HFFc6 (cell line): Measurements from ENCODE around the gene F2RL1. TPM values are rescaled to one million over a fixed set of nuclear protein-coding genes. Genes with fewer than 3 reads are reported as not detected.
A peak's percentile ranks its signal among the peaks of the same experiment; 100 is the strongest.

Source experiments
- DNase-seq: peaks from one replicate; pipeline ENCODE4 v3.0.0-alpha.2; 2018
- H3K27ac Mint-ChIP-seq: 2 replicates; pipeline ENCODE4 v1.8.0; 2020; ENCODE audit warnings: mild to moderate bottlenecking, mixed read lengths
- H3K27me3 Mint-ChIP-seq: 2 replicates; pipeline ENCODE4 v1.8.0; 2021; ENCODE audit warnings: mild to moderate bottlenecking, moderate library complexity, mixed read lengths; ENCODE audit not compliant: insufficient read depth
- H3K36me3 Mint-ChIP-seq: 2 replicates; pipeline ENCODE4 v1.8.0; 2021; ENCODE audit warnings: low read depth, mixed read lengths
- H3K4me1 Mint-ChIP-seq: 2 replicates; pipeline ENCODE4 v1.8.0; 2020; ENCODE audit warnings: low read depth, mixed read lengths
- H3K4me3 Mint-ChIP-seq: 2 replicates; pipeline ENCODE4 v1.8.0; 2020; ENCODE audit warnings: mild to moderate bottlenecking, moderate library complexity, mixed read lengths
- H3K9me3 Mint-ChIP-seq: 2 replicates; pipeline ENCODE4 v1.8.0; 2020; ENCODE audit warnings: mild to moderate bottlenecking, mixed read lengths
- CTCF ChIP-seq: fragments of 200-600 bp; sonication (generic); IDR thresholded peaks from 2 replicates; pipeline ENCODE4 v1.5.0; 2021; ENCODE audit warnings: antibody characterized with exemption, mild to moderate bottlenecking
- total RNA-seq, 6 experiments: library from RNA; stranded (reverse); fragmentation: NEBNext Ultra II Directional; extraction: Animal tissue kit (Norgen Biotek cat#: 25700); gene quantifications; 2 replicates in 1 of 6; 3 replicates in 5 of 6; pipeline ENCODE4 v1.2.3, GENCODE V29; 2021

F2RL1 gene
- total RNA-seq, 6 experiments from 2014 or later = 2.9 to 6.4 (median 6.0) TPM

DNA sequence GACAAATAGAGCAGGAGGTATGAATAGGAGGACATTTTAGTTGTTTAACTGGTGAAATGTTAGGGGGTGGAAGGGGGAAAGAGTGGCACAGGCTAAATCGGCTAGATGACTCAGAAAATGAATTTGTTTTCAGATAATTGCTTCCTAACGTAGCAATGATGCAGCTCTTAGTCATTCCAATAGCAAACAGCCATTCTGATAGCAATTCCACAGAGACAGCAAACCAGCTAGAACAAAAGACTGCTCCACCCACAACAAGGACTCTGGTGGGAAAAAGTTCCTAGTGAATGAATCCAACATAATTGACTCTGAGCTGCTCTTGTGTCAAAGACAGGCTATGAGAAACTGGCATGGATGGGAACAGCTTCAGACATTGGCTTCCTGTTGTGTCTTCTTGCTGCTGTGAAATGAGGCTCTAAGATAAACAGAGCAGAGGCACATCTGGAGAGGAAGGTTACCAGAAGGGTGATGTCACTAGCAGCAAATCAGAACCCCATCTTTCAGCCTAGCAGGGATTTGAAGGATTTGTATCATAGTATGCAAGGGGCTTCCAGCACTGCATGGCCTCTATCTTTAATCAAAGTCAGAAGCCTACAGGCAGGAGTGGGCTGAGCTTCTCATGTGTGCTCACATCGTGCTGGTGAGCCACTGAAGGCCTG, 28.1 kb upstream of the F2RL1 start:
- no peaks in the 10 kb centered on the region for H3K9me3 Mint-ChIP-seq
- H3K4me1 Mint-ChIP-seq = peaks cover 55% of the 10 kb centered on the region
- peak overlapping the region; percentile 97 for H3K27ac Mint-ChIP-seq
- peak; percentile 98 for DNase-seq
- H3K36me3 Mint-ChIP-seq = no peaks in the 10 kb centered on the region; the same call in 1 of the 2 replicates
- no peaks in the 10 kb centered on the region; the same call in none of the 2 replicates for H3K27me3 Mint-ChIP-seq
- TF ChIP-seq CTCF = no peak
- peak overlapping the region; percentile 74 for H3K4me3 Mint-ChIP-seq

- Mint-ChIP-seq H3K27ac (peak overlapping the region; percentile 97), H3K4me3 (no peak overlapping the region; the same call in 1 of the 2 replicates), H3K36me3 (no peaks in the 10 kb centered on the region; the same call in 1 of the 2 replicates), H3K4me1 (peaks cover 52% of the 10 kb centered on the region), H3K9me3 (no peaks in the 10 kb centered on the region), H3K27me3 (no peaks in the 10 kb centered on the region; the same call in none of the 2 replicates)
- peak; percentile 4 for DNase-seq
- TF ChIP-seq CTCF = no peak
Observed at GRCh38 chr5:76791461-76791860, 27.4 kb upstream of the F2RL1 start.

DNA sequence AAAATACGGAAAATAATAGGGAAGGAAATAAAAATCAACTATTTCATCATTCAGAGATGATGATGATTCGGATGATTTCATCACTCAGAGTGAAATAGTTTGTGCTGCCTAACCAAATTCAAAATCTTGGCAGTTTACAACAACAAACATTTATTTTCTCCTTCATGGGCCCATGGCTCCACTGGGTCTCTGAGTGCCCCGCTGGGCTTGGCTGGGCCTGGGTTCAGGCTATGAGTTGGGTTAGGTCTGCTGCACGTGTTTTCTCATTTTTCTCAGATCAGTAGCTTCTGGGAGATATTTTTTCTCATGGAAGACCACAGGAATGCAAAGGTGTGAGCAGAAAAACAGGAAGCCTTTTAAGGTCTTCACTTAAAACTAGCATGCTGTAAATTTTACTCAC, 24.0 kb upstream of the F2RL1 start:
- Mint-ChIP-seq H3K36me3 (no peaks in the 10 kb centered on the region; the same call in 1 of the 2 replicates), H3K4me3 (no peak overlapping the region), H3K27ac (no peak overlapping the region), H3K27me3 (peaks cover 1% of the 10 kb centered on the region), H3K9me3 (no peaks in the 10 kb centered on the region), H3K4me1 (peaks cover 36% of the 10 kb centered on the region)
- DNase-seq = no peak
- no peak for TF ChIP-seq CTCF

GRCh38 chr5:76799588-76799987, 19.2 kb upstream of the F2RL1 start:
- TF ChIP-seq CTCF = no peak
- Mint-ChIP-seq H3K4me3 (no peak overlapping the region), H3K4me1 (peaks cover 24% of the 10 kb centered on the region), H3K27ac (no peak overlapping the region), H3K27me3 (peaks cover 2% of the 10 kb centered on the region), H3K36me3 (no peaks in the 10 kb centered on the region), H3K9me3 (no peaks in the 10 kb centered on the region)
- DNase-seq = no peak

- no peak overlapping the region; the same call in 1 of the 2 replicates for H3K27ac Mint-ChIP-seq
- DNase-seq = no peak
- no peaks in the 10 kb centered on the region for H3K36me3 Mint-ChIP-seq
- H3K27me3 Mint-ChIP-seq = peaks cover 2% of the 10 kb centered on the region
- TF ChIP-seq CTCF = no peak
- H3K4me1 Mint-ChIP-seq = peaks cover 21% of the 10 kb centered on the region
- no peaks in the 10 kb centered on the region for H3K9me3 Mint-ChIP-seq
- no peak overlapping the region for H3K4me3 Mint-ChIP-seq
Observed at GRCh38 chr5:76800579-76800978, 18.3 kb upstream of the F2RL1 start.
